Tibial nerve (tissue), 4 donors: ENCODE results near the gene EFCAB8. TPM values are rescaled to one million over a fixed set of nuclear protein-coding genes. Genes with fewer than 3 reads are reported as not detected.

Source experiments
- DNase-seq, 2 donors: peaks; one replicate each; pipeline ENCODE4 v3.0.0-alpha.2; 2019; ENCODE audit warnings: low spot score in 2 of 2
- H3K27ac ChIP-seq, 4 donors: fragments of 200-600 bp; sonication (generic) in 3 of 4; one replicate each; pipeline ENCODE4 v1.5.1; 2017 to 2019; ENCODE audit warnings: mild to moderate bottlenecking in 1 of 4
- H3K27me3 ChIP-seq, 2 donors: fragments of 200-600 bp; sonication (generic) in 1 of 2; one replicate each; pipeline versions ENCODE4 v1.5.1 to v1.6.0; 2017 to 2019
- H3K36me3 ChIP-seq, 3 donors: fragments of 200-600 bp; sonication (generic); one replicate each; pipeline ENCODE4 v1.5.1; 2018 to 2019
- H3K4me1 ChIP-seq, 4 donors: fragments of 200-600 bp; sonication (generic) in 3 of 4; one replicate each; pipeline ENCODE4 v1.5.1; 2017 to 2019
- H3K4me3 ChIP-seq, 4 donors: fragments of 200-600 bp; sonication (generic) in 3 of 4; one replicate each; pipeline ENCODE4 v1.5.1; 2017 to 2019; ENCODE audit warnings: mild to moderate bottlenecking in 1 of 4, moderate library complexity in 1 of 4
- H3K9me3 ChIP-seq, 4 donors: fragments of 200-600 bp; sonication (generic) in 3 of 4; one replicate each; pipeline ENCODE4 v1.5.1; 2017 to 2019
- CTCF ChIP-seq, 5 experiments: fragments of 200-600 bp in 3 of 5; fragments of 450-650 bp in 2 of 5; sonication (generic) in 3 of 5; IDR thresholded peaks; one replicate each; pipeline ENCODE4 v1.5.1; 2016 to 2019; ENCODE audit warnings: antibody characterized with exemption in 5 of 5, mild to moderate bottlenecking in 3 of 5, moderate library complexity in 2 of 5
- EP300 ChIP-seq, 2 donors: sonication (generic); formaldehyde crosslinking; IDR thresholded peaks; one replicate each; pipeline ENCODE4 v1.6.1; 2017; ENCODE audit warnings: antibody characterized with exemption in 2 of 2, mild to moderate bottlenecking in 1 of 2
- POLR2A ChIP-seq, 2 donors: fragments of 450-650 bp; IDR thresholded peaks; one replicate each; pipeline ENCODE4 v1.6.1; 2017; ENCODE audit warnings: antibody characterized with exemption in 2 of 2, mild to moderate bottlenecking in 2 of 2, moderate library complexity in 2 of 2
- WGBS, 2 donors: methylation state at CpG; one replicate each; pipeline ENCODE4 v1.1.5; 2018; 5-methylcytosine and 5-hydroxymethylcytosine counted together
- total RNA-seq, 4 donors: library from RNA; depleted of rRNA; stranded (reverse); fragments of >200 nt; gene quantifications; one replicate each; pipeline ENCODE4 v1.1.0, GENCODE V29; 2016

The EFCAB8 gene
- total RNA-seq, 4 donors from 2014 or later, result 0.30 to 0.87 TPM; not detected in 2

- Histone ChIP-seq H3K4me1 (peaks cover 0 to 31% (median 15%) of the 10 kb centered on the region in 4 donors), H3K4me3 (no peak overlapping the region), H3K9me3 (no peaks in the 10 kb centered on the region), H3K27me3 (no peaks in the 10 kb centered on the region), H3K36me3 (no peaks in the 10 kb centered on the region), H3K27ac (peak overlapping the region in 1 of 4 donors; percentile 14)
- WGBS, 2 donors, result 81 to 84% methylated on average over 12 to 15 of the region's 15 CpGs
- no peak for DNase-seq
- no peak for TF ChIP-seq EP300 (IDR thresholded peaks at IDR 0.05)
- no peak for TF ChIP-seq POLR2A (IDR thresholded peaks at IDR 0.05)
- TF ChIP-seq CTCF (IDR thresholded peaks at IDR 0.05), result no peak
These were observed 117.3 kb downstream of the EFCAB8 start for GRCh38 chr20:32975698-32976674.

- no peaks in the 10 kb centered on the region for H3K36me3 ChIP-seq
- DNase-seq, result no peak
- peaks cover 0 to 30% (median 9%) of the 10 kb centered on the region in 4 donors for H3K4me1 ChIP-seq
- WGBS, 2 donors, result 77 to 81% methylated on average over 6 of the region's 6 CpGs
- TF ChIP-seq EP300 (IDR thresholded peaks at IDR 0.05), result no peak
- no peak for TF ChIP-seq POLR2A (IDR thresholded peaks at IDR 0.05)
- TF ChIP-seq CTCF (IDR thresholded peaks at IDR 0.05), result no peak
- no peaks in the 10 kb centered on the region for H3K27me3 ChIP-seq
- H3K27ac ChIP-seq, result peak overlapping the region in 1 of 4 donors; percentile 85
- H3K9me3 ChIP-seq, result no peaks in the 10 kb centered on the region
- no peak overlapping the region for H3K4me3 ChIP-seq
These were observed 118.0 kb downstream of the EFCAB8 start for GRCh38 chr20:32976746-32977145.

- H3K27me3 ChIP-seq, result no peaks in the 10 kb centered on the region
- peaks cover 0 to 27% (median 2%) of the 10 kb centered on the region in 4 donors for H3K4me1 ChIP-seq
- no peak for TF ChIP-seq POLR2A (IDR thresholded peaks at IDR 0.05)
- no peak for TF ChIP-seq EP300 (IDR thresholded peaks at IDR 0.05)
- no peak for TF ChIP-seq CTCF (IDR thresholded peaks at IDR 0.05)
- no peaks in the 10 kb centered on the region for H3K9me3 ChIP-seq
- DNase-seq, result no peak
- H3K4me3 ChIP-seq, result no peak overlapping the region
- H3K36me3 ChIP-seq, result no peaks in the 10 kb centered on the region
- peak overlapping the region in 1 of 4 donors; percentile 85 for H3K27ac ChIP-seq
- WGBS, 2 donors, result 88% methylated on average over 10 to 13 of the region's 13 CpGs
These were observed 118.7 kb downstream of the EFCAB8 start for GRCh38 chr20:32977281-32978008.

- Histone ChIP-seq H3K27me3 (no peaks in the 10 kb centered on the region), H3K4me3 (no peak overlapping the region), H3K27ac (peak overlapping the region in 1 of 4 donors; percentile 85), H3K9me3 (no peaks in the 10 kb centered on the region), H3K4me1 (peaks cover 0 to 27% (median 3%) of the 10 kb centered on the region in 4 donors), H3K36me3 (no peaks in the 10 kb centered on the region)
- WGBS, 2 donors, result 88 to 97% methylated on average over 3 to 7 of the region's 7 CpGs
- no peak for DNase-seq
- TF ChIP-seq CTCF (IDR thresholded peaks at IDR 0.05), result no peak
- no peak for TF ChIP-seq POLR2A (IDR thresholded peaks at IDR 0.05)
- TF ChIP-seq EP300 (IDR thresholded peaks at IDR 0.05), result no peak
These were observed 119.2 kb downstream of the EFCAB8 start for GRCh38 chr20:32978009-32978335.
